Fibroblast of skin of left quadriceps (primary cell): ENCODE measurements around the gene CNOT4.

Source experiments
- DNase-seq, 2 experiments: peaks; one replicate each; pipeline ENCODE4 v3.0.0-alpha.2; 2013; ENCODE audit warnings: low read depth in 2 of 2

Gene CNOT4

GRCh38 chr7:135397689-135398088 is 112.2 kb downstream of the CNOT4 start:
- DNase-seq = no peak

GRCh38 chr7:135392701-135393100 is 117.2 kb downstream of the CNOT4 start:
- DNase-seq = no peak

- no peak for DNase-seq
Observed at GRCh38 chr7:135391514-135391913, 118.4 kb downstream of the CNOT4 start.

- DNase-seq = no peak
Observed at GRCh38 chr7:135390829-135391228, 119.1 kb downstream of the CNOT4 start.

GRCh38 chr7:135389971-135390370 is 119.9 kb downstream of the CNOT4 start:
- DNase-seq = no peak

GRCh38 chr7:135388616-135389015 is 121.3 kb downstream of the CNOT4 start:
- no peak for DNase-seq

- no peak for DNase-seq
Observed at GRCh38 chr7:135386776-135387175, 123.1 kb downstream of the CNOT4 start.

- DNase-seq = no peak
Observed at GRCh38 chr7:135386181-135386580, 123.7 kb downstream of the CNOT4 start.

- no peak for DNase-seq
Observed at GRCh38 chr7:135385209-135385608, 124.7 kb downstream of the CNOT4 start.

GRCh38 chr7:135383525-135384175 is 126.3 kb downstream of the CNOT4 start:
- DNase-seq = no peak

- DNase-seq = no peak
Observed at GRCh38 chr7:135382173-135382572, 127.7 kb downstream of the CNOT4 start.

GRCh38 chr7:135381369-135381768 is 128.5 kb downstream of the CNOT4 start:
- DNase-seq = no peak

GRCh38 chr7:135380351-135380750 is 129.6 kb downstream of the CNOT4 start:
- no peak for DNase-seq

- no peak for DNase-seq
Observed at GRCh38 chr7:135377171-135377570, 132.7 kb downstream of the CNOT4 start.

- DNase-seq = peak; percentile 18 to 20
Observed at GRCh38 chr7:135375908-135376699, 133.8 kb downstream of the CNOT4 start.

- no peak for DNase-seq
Observed at GRCh38 chr7:135374736-135375135, 135.2 kb downstream of the CNOT4 start.

- no peak for DNase-seq
Observed at GRCh38 chr7:135372222-135372621, 137.7 kb downstream of the CNOT4 start.

GRCh38 chr7:135370656-135371055 is 139.2 kb downstream of the CNOT4 start:
- DNase-seq = no peak

GRCh38 chr7:135369405-135369804 is 140.5 kb downstream of the CNOT4 start:
- no peak for DNase-seq

GRCh38 chr7:135368416-135369186 is 141.3 kb downstream of the CNOT4 start:
- no peak for DNase-seq

- no peak for DNase-seq
Observed at GRCh38 chr7:135366843-135367508, 142.9 kb downstream of the CNOT4 start.

GRCh38 chr7:135365721-135366120 is 144.2 kb downstream of the CNOT4 start:
- no peak for DNase-seq
